OCI-LY3 (cell line): ENCODE measurements around the gene CASP10.

ENCODE experiments used
- EZH2phosphoT487 ChIP-seq: fragments of 200-600 bp; shearing (Covaris generic); IDR thresholded peaks from 2 replicates; pipeline ENCODE4 v1.6.1; 2018; ENCODE audit warnings: antibody characterized with exemption, mixed run types, low read depth
- TF ChIP-seq, protein P1 (sequence below): fragments of 200-600, 300-600 bp; sonication (generic); IDR thresholded peaks from 2 replicates; pipeline ENCODE4 v1.5.1; 2014; ENCODE audit warnings: antibody characterized with exemption, low read length, low read depth

DNA sequence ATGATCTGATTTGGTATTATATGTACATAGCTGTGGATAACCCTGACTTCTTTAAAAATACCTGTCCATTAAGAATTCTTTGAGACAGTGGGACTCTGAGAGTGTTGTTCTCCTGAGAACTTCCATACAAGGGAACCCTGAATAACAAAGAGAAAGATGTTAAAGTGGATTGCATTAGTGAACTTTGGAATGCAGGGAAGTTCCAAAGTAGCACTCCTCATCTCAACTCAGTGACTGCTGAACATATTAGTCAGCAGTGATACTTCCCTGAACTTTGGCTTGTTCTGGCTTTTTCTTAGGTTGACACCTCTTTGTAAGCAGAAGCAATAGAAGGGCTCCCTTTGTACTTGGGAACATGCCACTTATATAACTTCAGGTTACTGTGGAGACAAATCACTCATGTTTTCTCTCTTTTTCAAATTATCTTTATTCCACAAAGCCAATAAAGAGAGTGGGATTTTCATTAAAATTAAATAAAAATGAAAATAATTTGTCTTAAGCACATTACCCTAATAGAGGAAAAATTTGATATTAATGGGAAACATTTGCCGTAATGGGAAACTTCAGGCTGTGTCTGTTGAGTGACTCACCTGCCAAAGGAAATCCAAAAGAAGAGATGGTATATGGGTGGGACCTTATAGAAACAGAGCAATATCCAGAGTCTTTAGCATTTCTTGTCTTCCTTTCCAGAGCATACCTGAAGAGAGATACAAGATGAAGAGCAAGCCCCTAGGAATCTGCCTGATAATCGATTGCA, 33.7 kb upstream of the CASP10 start:
- TF ChIP-seq, protein P1, sequence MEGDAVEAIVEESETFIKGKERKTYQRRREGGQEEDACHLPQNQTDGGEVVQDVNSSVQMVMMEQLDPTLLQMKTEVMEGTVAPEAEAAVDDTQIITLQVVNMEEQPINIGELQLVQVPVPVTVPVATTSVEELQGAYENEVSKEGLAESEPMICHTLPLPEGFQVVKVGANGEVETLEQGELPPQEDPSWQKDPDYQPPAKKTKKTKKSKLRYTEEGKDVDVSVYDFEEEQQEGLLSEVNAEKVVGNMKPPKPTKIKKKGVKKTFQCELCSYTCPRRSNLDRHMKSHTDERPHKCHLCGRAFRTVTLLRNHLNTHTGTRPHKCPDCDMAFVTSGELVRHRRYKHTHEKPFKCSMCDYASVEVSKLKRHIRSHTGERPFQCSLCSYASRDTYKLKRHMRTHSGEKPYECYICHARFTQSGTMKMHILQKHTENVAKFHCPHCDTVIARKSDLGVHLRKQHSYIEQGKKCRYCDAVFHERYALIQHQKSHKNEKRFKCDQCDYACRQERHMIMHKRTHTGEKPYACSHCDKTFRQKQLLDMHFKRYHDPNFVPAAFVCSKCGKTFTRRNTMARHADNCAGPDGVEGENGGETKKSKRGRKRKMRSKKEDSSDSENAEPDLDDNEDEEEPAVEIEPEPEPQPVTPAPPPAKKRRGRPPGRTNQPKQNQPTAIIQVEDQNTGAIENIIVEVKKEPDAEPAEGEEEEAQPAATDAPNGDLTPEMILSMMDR, result no peak
- no peak for TF ChIP-seq EZH2phosphoT487
